HepG2 (cell line): Measurements from ENCODE around the gene PRDM15. TPM values are rescaled to one million over a fixed set of nuclear protein-coding genes. Genes with fewer than 3 reads are reported as not detected.

Experiments used
- ATAC-seq: fragments of 200-7000 bp; cut with Tn5 transposase; 3 replicates; pipeline ENCODE4 v1.9.1; 2020; ENCODE audit warnings: mild to moderate bottlenecking, moderate library complexity
- BruUV-seq: library from RNA; stranded (reverse); fragments of 400-500 nt; replicated peaks from 2 replicates; lab custom pipeline; 2021; lab: Mats Ljungman, UMichigan
- CTCF ChIA-PET: fragments of 300-600 bp; formaldehyde crosslinking; extraction: SDS; loops from one replicate; lab custom pipeline; 2021; ENCODE audit warnings: low total read pairs, inconsistent platforms, low intra/inter-chr PET ratio; lab: Yijun Ruan, JAX
- POLR2A ChIA-PET: fragments of 350-600 bp; sonication (Branson Sonifier 250); formaldehyde crosslinking; loops from one replicate; lab custom pipeline; 2020; ENCODE audit warnings: antibody characterized with exemption, inconsistent platforms; lab: Yijun Ruan, JAX
- DNase-seq: peaks from one replicate; pipeline ENCODE4 v3.0.0-alpha.2; 2015; ENCODE audit warnings: low spot score
- FAIRE-seq: peaks from 3 replicates; lab custom pipeline; 2011; peaks lifted over from hg19 to GRCh38; lab: Jason Lieb, UNC
- H2AFZ ChIP-seq: one replicate; pipeline ENCODE4 v1.6.1; 2011; ENCODE audit warnings: low read length, inconsistent platforms
- H3K27ac ChIP-seq: fragments of 300-600 bp; 3 replicates; pipeline ENCODE4 v1.8.0; 2011; ENCODE audit warnings: mixed run types, mild to moderate bottlenecking, mixed read lengths, low read length, inconsistent platforms; ENCODE audit not compliant: insufficient read depth; ENCODE audit errors: extremely low read length
- H3K27me3 ChIP-seq, 2 experiments: fragments of 200-600 bp in 1 of 2; 2 replicates in 1 of 2; 3 replicates in 1 of 2; pipeline versions ENCODE4 v1.6.0 to v1.8.0; 2011; ENCODE audit warnings: low read length in 2 of 2, mild to moderate bottlenecking in 2 of 2, moderate library complexity in 2 of 2, inconsistent platforms in 1 of 2; ENCODE audit not compliant: insufficient read depth in 2 of 2, control insufficient read depth in 1 of 2
- H3K36me3 ChIP-seq, 2 experiments: fragments of 200-600 bp in 1 of 2; replicated peaks in 1 of 2; 2 replicates in 1 of 2; 3 replicates in 1 of 2; pipeline versions ENCODE4 v1.5.1 to v1.8.0; 2011; ENCODE audit warnings: low read length in 2 of 2, inconsistent platforms in 1 of 2; ENCODE audit not compliant: insufficient read depth in 2 of 2, control insufficient read depth in 1 of 2
- H3K4me1 ChIP-seq: 2 replicates; pipeline ENCODE4 v1.5.1; 2012; ENCODE audit warnings: low read length, inconsistent platforms; ENCODE audit not compliant: insufficient read depth
- H3K4me2 ChIP-seq: 2 replicates; pipeline ENCODE4 v1.6.0; 2011; ENCODE audit warnings: low read depth, low read length, inconsistent platforms
- H3K4me3 ChIP-seq, 3 experiments: fragments of 200-600 bp in 1 of 3; sonication (generic), shearing (Covaris generic) in 1 of 3; replicated peaks in 1 of 3; 2 replicates each; pipeline ENCODE4 v1.5.1; 2011 to 2016; ENCODE audit warnings: low read length in 3 of 3, inconsistent platforms in 2 of 3, low read depth in 2 of 3, mild to moderate bottlenecking in 2 of 3, control low read depth in 1 of 3, mixed read lengths in 1 of 3; ENCODE audit not compliant: insufficient read depth in 1 of 3
- H3K79me2 ChIP-seq: one replicate; pipeline ENCODE4 v1.6.1; 2011; ENCODE audit warnings: low read length, inconsistent platforms; ENCODE audit not compliant: insufficient read depth
- H3K9ac ChIP-seq: 2 replicates; pipeline ENCODE4 v1.6.0; 2011; ENCODE audit warnings: mild to moderate bottlenecking, low read depth, low read length, inconsistent platforms; ENCODE audit not compliant: insufficient read depth
- H3K9me3 ChIP-seq: 2 replicates; pipeline ENCODE4 v1.5.1; 2012; ENCODE audit warnings: mild to moderate bottlenecking, low read length
- H4K20me1 ChIP-seq: 2 replicates; pipeline ENCODE4 v1.6.0; 2011; ENCODE audit warnings: inconsistent platforms, mild to moderate bottlenecking, low read length, moderate library complexity; ENCODE audit not compliant: insufficient read depth
- CSRNP1 ChIP-seq: sonication (generic); formaldehyde crosslinking; IDR thresholded peaks from 2 replicates; pipeline ENCODE4 v1.8.1; 2023; ENCODE audit warnings: mild to moderate bottlenecking, missing genetic modification reagents
- ELF3 ChIP-seq: IDR thresholded peaks from 2 replicates; pipeline ENCODE4 v1.6.1; 2016; ENCODE audit warnings: missing genetic modification reagents, missing compliant biosample characterization
- HMG20B ChIP-seq: conservative IDR thresholded peaks from 2 replicates; pipeline ENCODE4 v1.6.1; 2016; ENCODE audit warnings: missing genetic modification reagents, missing compliant biosample characterization
- HOXA7 ChIP-seq: sonication (generic); formaldehyde crosslinking; IDR thresholded peaks from 2 replicates; pipeline ENCODE4 v1.8.1; 2022; ENCODE audit warnings: mild to moderate bottlenecking, missing genetic modification reagents, moderate library complexity
- NR2F2 ChIP-seq: IDR thresholded peaks from 2 replicates; pipeline ENCODE4 v1.6.1; 2012; ENCODE audit warnings: low read depth, inconsistent platforms, borderline replicate concordance
- SUZ12 ChIP-seq: fragments of 150-350 bp; IDR thresholded peaks from 2 replicates; pipeline ENCODE4 v1.6.1; 2014; ENCODE audit warnings: low read depth, low read length
- TRIM24 ChIP-seq: sonication (generic); formaldehyde crosslinking; IDR thresholded peaks from 2 replicates; pipeline ENCODE4 v1.8.0; 2022; ENCODE audit warnings: mild to moderate bottlenecking, missing genetic modification reagents
- XRCC5 ChIP-seq: fragments of 200-400 bp; formaldehyde crosslinking; optimal IDR thresholded peaks from 2 replicates; pipeline ENCODE3; 2017; ENCODE audit warnings: mild to moderate bottlenecking, low read length
- ZFX ChIP-seq: sonication (generic); formaldehyde crosslinking; IDR thresholded peaks from 2 replicates; pipeline ENCODE4 v1.4.0; 2020; ENCODE audit warnings: mild to moderate bottlenecking, low read depth, missing genetic modification reagents, moderate library complexity
- ZNF770 ChIP-seq: sonication (generic); formaldehyde crosslinking; IDR thresholded peaks from 2 replicates; pipeline ENCODE4 v1.5.0; 2020; ENCODE audit warnings: mild to moderate bottlenecking, missing genetic modification reagents
- WGBS: methylation state at CpG from one replicate; pipeline ENCODE4 v1.1.6; 2017; ENCODE audit warnings: low lambda C conversion rate; 5-methylcytosine and 5-hydroxymethylcytosine counted together
- in situ Hi-C: cut with HindIII; loops from 2 replicates; pipeline ENCODE4 v1.10.0; 2017; ENCODE audit warnings: low pct_unique_long_range_greater_than_20kb; ENCODE audit not compliant: extremely low pct_ligation_motif_present
- intact Hi-C: fragments of 100-400 bp; cut with micrococcal nuclease; formaldehyde crosslinking; loops from one replicate; pipeline ENCODE4 v1.10.0; 2022; ENCODE audit not compliant: unreplicated experiment
- polyA plus RNA-seq, 8 experiments: library from polyadenylated mRNA; depleted of rRNA in 3 of 8; stranded (reverse) in 7 of 8; unstranded in 1 of 8; fragments of >200 nt; fragmentation: Illumina TruSeq in 4 of 8; extraction: Trizol in 4 of 8; gene quantifications; 2 replicates each; pipeline versions ENCODE4 v1.2.1 to v1.2.3, GENCODE V29; 2011 to 2016; ENCODE audit warnings: low read depth in 4 of 8, missing spikeins in 1 of 8, mixed read lengths in 1 of 8; ENCODE audit not compliant: insufficient read depth in 1 of 8
- total RNA-seq, 5 experiments: library from RNA; depleted of rRNA; stranded (reverse); fragments of >200 nt; fragmentation: Illumina TruSeq; extraction: Trizol; gene quantifications; 2 replicates each; pipeline ENCODE4 v1.2.3, GENCODE V29; 2016; ENCODE audit warnings: low read depth in 1 of 5

PRDM15 gene
- total and polyA plus RNA-seq, 2 of the 13 experiments (the other 11 are each of a cell fraction or from before 2014, with no cell fraction given) = 4.0 to 6.9 TPM

DNA sequence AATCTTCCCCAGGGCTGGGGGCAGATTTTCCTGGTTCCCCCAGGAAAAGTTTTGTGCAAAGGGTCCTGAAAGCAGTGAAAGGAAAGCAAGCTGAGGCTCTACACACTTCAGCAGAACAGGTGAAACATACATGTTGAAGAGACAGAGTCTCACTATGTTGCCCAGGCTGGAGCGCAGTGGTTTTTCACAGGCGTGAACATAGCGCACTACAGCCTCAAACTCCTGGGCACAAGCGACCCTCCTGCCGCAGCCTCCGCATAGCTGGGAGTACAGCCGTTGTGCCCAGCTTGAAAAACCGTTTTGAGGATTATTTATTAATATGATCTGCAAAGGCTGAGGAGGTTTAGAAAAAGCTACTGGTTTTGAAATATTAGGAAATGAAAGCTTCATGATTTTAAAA, 11.8 kb downstream of the PRDM15 start:
- Histone ChIP-seq H3K4me1 (peaks cover 8% of the 10 kb centered on the region; the same call in 1 of the 2 replicates), H3K4me2 (no peak overlapping the region), H3K36me3 (no peaks in the 10 kb centered on the region), H3K9ac (no peak overlapping the region), H3K9me3 (no peaks in the 10 kb centered on the region), H3K27me3 (no peaks in the 10 kb centered on the region), H3K4me3 (no peak overlapping the region), H4K20me1 (no peaks in the 10 kb centered on the region), H3K79me2 (peaks cover 4% of the 10 kb centered on the region), H3K27ac (no peak overlapping the region), H2AFZ (no peak overlapping the region)
- WGBS = 98% methylated on average over 7 of the region's 8 CpGs
- DNase-seq (no peak), FAIRE-seq (no peak), ATAC-seq (no peak)
- POLR2A ChIA-PET = no interaction called here
- in situ Hi-C loops (no loop called here), intact Hi-C loops (no loop called here)
- BruUV-seq = no TSS peak
- TF ChIP-seq NR2F2 (no peak), CSRNP1 (CRISPR knock-in tag) (no peak), SUZ12 (no peak), ZFX (CRISPR knock-in tag) (no peak), HOXA7 (CRISPR knock-in tag) (no peak), HMG20B (CRISPR knock-in tag) (no peak), ELF3 (CRISPR knock-in tag) (no peak), XRCC5 (no peak), ZNF770 (no peak), TRIM24 (CRISPR knock-in tag) (no peak)
- CTCF ChIA-PET = no interaction called here
